ENCODE results near the gene MSANTD1.

The MSANTD1 gene

GRCh38 chr4:3263876-3264193, 14.9 kb downstream of the MSANTD1 start:
- no peak for DNase-seq (ENCODE audit: low read depth)

DNA sequence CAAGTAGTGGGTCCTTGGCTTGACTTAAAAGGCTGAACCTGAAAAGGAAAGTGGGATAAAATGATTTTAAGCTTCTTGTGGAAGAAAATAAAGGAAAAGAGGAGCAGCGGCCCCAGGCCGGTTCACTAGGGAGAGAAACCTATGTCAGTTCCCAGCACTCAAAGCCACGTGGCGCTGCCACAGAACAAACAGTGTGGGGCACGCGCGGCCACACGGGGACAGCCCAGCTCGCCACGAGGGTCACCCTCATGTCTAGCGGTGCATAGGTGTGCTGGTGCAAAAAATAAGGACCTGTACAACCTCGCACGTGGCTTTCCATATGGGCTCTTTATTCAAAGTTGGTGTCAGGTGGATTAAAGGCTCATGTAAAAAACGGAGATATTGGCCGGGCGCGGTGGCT, 17.1 kb downstream of the MSANTD1 start:
- DNase-seq (ENCODE audit: low read depth) = no peak

DNA sequence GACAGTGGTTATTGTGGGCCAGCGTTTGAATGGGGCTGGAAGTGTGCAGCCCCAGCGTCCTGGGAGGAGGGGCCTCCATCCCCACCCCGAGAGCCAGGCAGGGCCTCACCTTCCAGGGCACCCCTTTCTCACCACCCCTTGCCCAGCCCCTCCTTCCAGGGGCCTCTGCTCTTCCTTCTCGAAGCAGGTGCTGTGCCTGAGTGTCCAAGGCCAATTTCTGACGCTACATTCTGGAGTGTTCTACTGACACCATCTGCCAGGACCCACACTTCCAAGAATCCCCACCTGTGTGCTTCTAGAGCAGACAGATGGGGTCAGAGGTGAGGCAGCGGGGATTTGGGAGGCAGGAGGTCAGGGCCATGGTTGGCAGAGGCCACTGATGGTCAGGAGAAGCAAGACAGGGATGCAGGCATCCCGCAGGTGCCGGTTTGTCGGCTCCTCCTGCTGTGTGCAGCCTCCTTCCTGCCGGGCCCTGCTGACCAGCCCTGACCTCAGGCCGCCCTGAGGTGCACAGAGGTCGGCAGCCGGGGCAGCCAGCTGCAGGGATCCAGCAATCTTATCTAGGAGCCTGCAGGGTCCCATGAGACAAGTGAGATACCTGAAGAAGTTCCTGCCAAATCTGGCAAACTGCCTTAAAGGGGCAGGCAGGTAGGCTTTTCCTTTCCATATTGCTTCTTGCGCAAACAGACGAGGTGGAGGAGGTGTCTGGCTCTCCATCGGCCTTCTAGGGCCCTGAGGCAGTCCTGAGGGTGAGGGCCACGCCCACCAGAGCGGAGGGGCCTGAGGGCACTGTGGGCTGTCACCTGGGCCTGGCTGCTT, 18.8 kb downstream of the MSANTD1 start:
- no peak for DNase-seq (ENCODE audit: low read depth)

GRCh38 chr4:3268395-3269104, 19.6 kb downstream of the MSANTD1 start:
- no peak for DNase-seq (ENCODE audit: low read depth)

- DNase-seq (ENCODE audit: low read depth) = no peak
Observed at GRCh38 chr4:3269105-3269927, 20.4 kb downstream of the MSANTD1 start.

DNA sequence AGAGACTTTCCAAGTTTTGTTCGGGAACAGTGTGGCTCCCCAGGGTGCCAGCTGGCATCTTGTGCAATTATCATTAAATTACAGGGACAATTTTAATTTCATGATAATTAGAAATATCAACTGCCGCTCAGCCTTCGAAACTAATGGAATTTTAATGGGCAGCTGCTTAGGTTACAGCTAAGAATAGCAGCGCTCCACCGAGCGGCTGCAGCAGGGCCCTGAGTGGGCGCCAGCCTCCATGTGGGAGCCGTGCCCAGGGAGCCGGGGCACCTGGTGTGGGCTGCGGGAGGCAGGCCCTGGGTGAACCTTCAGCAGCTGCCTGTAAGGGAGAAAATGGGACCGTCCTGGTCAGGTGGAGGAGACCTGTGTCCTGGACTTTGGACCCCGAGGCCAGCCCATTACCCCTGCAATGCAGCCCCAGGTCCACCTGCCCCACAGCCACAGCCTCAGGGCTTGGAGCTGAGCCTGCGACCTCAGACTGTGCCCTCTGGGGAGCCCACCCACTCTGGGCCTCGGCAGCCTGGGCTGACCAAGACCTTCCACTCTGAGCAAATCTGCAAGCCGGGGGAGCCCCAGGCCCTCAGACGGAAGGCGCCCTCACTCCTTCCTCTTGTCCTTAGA, 21.1 kb downstream of the MSANTD1 start:
- DNase-seq (ENCODE audit: low read depth) = no peak

- DNase-seq (ENCODE audit: low read depth) = no peak
Observed at GRCh38 chr4:3271131-3271530, 22.2 kb downstream of the MSANTD1 start.

DNA sequence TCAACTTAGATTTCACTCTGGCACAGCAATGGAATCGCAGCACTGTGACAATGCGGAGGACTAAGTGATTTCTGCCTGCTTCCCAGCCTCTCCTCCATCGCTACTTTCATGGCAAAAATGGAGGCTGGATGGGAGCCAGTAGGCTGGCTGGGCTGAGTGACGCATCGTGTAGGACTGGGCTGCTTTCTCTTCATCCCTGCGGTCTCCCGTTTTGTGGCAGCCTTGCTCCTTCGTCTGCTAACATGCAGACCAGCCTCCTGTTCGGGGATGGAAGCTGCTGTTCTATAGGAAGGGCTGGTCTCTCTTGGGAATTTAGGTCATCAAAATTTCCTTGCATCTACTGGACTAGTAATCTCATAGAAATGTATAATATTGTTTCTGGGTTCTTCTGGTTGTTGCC, 28.0 kb downstream of the MSANTD1 start:
- DNase-seq (ENCODE audit: low read depth) = no peak

GRCh38 chr4:3280466-3280865, 31.5 kb downstream of the MSANTD1 start:
- no peak for DNase-seq (ENCODE audit: low read depth)

DNA sequence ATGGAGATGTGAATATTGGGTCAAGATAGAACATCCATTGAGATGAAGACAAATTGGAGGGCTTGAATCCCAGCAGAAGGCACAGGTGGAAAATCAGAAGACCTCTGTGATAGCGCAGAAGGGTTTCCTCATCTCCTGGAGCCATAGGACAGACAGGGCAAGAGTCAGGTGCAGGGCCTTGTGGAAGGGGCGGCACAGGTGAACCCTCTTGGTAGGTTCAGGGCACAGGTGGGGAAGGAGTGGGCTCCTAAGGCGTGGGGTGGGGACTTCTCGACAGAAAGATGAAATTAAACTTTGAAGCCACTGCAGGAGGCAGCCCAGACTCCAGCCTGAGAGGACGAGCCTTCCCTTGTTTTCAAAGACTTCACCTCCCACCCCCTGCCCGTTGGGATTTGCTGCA, 34.5 kb downstream of the MSANTD1 start:
- no peak for DNase-seq (ENCODE audit: low read depth)

GRCh38 chr4:3283916-3284315, 35.0 kb downstream of the MSANTD1 start:
- no peak for DNase-seq (ENCODE audit: low read depth)

DNA sequence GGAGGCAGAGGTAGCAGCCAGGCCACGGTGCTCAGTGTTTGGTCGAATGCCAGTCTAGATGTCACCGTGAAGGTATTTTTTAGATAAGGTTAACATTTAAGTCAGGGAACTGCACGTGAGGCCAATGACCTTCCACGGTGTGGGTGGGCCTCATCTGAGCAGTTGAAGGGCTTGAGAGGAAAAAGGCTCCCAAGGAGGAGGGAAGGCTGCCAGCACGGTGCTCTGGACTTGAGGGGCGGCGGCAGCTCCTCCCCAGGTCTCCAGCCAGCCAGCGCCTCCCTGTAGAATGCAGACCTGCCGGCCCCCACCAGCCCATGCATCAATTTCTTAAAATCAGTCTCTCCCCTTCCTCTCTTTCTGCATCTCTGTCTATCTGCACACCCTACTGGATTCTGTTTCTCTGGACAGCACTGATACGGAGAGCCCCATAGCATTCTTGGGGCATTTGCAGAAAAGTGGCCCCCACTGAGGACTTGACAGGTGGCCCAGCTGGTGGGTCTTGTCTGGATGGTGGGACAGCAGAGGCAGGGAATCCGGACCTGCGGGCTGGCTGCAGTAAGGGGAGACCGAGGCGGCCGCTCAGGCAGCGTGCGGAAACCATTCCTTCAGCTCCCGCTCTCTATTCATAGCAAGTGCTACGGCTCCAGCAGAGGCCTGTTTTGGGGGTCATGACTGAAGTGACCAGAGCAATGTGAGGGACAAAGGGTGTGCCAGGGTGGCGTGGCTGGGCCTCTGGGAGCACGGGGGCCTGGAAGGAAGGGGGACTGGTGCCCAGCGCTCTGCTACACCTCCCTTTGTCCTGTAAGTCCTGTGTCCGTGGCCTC, 36.0 kb downstream of the MSANTD1 start:
- DNase-seq (ENCODE audit: low read depth) = no peak

DNA sequence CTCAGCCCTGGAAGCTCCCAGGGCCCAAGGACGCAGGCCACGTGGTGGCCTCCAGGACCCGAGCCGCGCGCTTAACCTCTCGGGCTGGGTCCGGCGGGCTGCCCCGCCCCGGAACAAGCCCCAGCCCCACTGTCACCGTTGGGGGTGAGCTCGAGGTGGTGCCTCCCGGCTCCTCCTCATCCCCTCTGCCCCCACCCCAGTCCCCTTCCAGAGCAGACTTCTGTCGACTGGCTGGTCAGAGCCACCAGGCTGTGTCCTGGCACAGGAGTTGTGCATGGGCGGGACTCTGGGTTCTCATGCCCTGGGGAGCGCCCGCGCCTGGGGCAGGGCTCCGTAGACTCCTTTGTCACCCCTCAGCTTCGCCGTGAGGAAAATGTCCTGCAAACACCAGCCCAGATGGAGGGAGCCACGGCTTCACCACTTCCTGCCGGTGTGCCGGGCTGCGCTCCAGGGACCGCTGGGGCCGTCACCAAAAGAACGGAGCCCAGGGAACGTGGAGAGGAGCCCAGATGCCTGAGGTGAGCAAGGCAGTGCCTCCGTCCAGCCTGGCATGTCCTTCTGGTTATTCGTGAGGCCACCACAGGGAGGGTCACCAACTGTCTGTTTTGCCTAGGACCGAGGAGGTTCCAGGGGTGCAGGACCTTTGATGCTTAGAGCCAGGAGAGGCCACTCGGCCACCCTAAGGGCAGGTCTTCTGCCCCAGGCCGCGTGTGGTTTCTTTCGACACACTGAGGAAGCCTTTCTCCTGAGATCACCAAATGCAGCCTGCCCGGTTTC, 36.8 kb downstream of the MSANTD1 start:
- DNase-seq (ENCODE audit: low read depth) = no peak

DNA sequence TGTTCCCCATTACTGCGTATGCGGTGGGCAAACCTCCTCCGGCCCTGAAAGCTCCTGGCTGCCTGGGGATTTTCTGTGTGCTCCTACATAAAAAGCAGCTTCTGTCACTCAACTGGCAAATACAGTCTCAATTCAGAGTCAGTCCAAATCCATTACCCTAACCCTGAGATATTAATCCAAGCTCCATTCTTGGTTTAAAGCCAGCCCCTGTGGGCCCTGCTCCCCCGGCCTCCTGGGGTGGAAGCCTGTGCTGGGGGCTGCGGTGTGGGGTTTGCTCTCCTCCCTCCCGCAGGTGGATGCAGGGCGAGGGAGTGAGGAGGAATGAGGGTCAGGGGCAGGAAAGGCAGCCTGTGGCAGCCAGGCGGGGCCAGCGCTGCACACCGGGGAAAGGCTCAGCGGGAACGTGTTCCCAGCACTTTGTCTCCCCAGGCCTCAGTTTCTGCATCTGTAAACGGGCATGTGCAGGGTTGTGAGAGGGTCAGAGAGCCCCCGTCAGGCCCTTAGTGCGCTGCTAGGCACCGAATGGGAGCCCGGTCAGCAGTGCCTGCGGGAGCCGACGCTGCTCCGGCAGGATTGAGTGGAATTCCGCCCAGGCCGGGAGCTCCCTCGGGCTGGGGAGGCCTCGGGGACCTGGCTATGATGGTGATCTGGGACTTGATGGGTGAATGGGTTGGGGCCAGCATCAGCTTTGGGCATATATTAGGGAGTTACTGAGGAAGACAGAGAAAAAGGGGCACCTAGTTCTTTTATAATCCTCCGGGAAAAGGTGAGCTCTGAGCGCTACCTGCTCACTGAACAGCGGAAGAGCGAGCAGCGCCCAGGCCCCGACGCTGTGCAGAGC, 37.6 kb downstream of the MSANTD1 start:
- no peak for DNase-seq (ENCODE audit: low read depth)

GRCh38 chr4:3287271-3287971, 38.5 kb downstream of the MSANTD1 start:
- no peak for DNase-seq (ENCODE audit: low read depth)

DNA sequence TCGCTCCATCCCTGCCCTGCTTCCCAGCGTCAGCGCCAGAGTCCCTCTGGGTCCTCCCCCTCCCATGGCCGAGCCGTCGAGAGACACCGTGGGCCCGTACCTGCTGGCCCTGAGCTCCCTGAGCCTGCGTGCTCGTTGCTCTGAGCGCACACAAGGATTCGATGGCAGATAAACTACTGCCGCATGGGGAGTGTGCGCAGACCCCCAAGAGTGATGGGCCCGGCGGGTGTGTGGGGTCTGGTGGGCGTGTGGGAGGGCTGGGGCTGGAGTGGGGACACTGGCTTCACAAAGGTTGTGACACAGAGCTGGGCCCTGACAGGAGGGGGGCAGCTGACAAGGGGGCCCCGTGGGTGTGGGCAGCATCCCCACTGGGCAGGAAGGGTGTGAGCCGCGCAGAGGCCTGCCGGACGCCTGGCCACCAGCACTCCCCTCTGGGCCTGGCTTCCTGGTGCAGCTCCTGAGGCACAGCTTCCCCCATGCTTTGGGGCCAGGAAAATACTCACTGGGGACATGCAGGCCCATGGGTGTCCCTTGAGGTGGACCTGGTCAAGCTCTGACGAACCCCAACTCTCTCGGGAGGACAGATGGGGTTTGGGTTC, 39.1 kb downstream of the MSANTD1 start:
- DNase-seq (ENCODE audit: low read depth) = no peak

DNA sequence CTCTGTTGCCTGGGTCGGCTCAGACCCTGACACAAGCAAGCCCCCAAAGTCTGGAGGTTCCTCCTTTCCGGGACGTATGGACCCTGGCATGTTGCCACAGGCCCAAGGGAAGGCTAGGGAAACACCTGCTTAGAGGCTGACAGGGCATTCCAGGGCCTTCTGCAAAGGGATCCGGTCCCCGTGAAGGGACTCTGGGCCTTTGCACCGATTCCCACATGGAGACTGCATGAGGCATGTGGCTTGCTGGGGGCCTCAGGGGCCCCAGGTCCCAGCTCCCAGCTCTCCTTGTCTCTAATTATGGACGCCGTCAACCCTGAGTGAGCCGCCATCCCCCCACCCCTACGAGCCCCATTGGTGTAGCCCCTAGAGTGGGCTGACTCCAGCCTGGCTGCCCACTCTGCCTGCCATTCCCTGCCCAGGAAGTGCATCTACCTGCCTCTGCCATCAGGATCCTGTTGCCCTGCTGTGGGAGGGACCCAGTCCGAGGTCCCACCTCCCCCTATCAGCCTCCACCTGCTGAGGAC, 39.7 kb downstream of the MSANTD1 start:
- no peak for DNase-seq (ENCODE audit: low read depth)

- no peak for DNase-seq (ENCODE audit: low read depth)
Observed at GRCh38 chr4:3290476-3290875, 41.5 kb downstream of the MSANTD1 start.
